ENCODE results near the gene TRMT2A. TPM values are rescaled to one million over a fixed set of nuclear protein-coding genes. Genes with fewer than 3 reads are reported as not detected.

Gene TRMT2A, protein sequence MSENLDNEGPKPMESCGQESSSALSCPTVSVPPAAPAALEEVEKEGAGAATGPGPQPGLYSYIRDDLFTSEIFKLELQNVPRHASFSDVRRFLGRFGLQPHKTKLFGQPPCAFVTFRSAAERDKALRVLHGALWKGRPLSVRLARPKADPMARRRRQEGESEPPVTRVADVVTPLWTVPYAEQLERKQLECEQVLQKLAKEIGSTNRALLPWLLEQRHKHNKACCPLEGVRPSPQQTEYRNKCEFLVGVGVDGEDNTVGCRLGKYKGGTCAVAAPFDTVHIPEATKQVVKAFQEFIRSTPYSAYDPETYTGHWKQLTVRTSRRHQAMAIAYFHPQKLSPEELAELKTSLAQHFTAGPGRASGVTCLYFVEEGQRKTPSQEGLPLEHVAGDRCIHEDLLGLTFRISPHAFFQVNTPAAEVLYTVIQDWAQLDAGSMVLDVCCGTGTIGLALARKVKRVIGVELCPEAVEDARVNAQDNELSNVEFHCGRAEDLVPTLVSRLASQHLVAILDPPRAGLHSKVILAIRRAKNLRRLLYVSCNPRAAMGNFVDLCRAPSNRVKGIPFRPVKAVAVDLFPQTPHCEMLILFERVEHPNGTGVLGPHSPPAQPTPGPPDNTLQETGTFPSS
- 66.7 TPM for total RNA-seq (2021; ENCODE audit: unreplicated experiment)
- polyA plus RNA-seq (2012; ENCODE audit: insufficient read length): 64.6 TPM
- Bru-seq, nascent RNA: percentile 61 among the genes with signal in this experiment
- percentile 77 among the genes with signal in this experiment for BruChase-seq, experiment 1, labeled RNA remaining after a 2-hour chase
- BruChase-seq, experiment 2, labeled RNA remaining after a 6-hour chase: percentile 76 among the genes with signal in this experiment
- long read RNA-seq, transcript TRMT2A-201 (12 exons, 2,964 nt): major isoform, 23 of 80 reads
- long read RNA-seq, partial matches to known transcripts: 15 of 80 reads
- long read RNA-seq, other reads (novel, unspliced or antisense): 36 of 80 reads

DNA sequence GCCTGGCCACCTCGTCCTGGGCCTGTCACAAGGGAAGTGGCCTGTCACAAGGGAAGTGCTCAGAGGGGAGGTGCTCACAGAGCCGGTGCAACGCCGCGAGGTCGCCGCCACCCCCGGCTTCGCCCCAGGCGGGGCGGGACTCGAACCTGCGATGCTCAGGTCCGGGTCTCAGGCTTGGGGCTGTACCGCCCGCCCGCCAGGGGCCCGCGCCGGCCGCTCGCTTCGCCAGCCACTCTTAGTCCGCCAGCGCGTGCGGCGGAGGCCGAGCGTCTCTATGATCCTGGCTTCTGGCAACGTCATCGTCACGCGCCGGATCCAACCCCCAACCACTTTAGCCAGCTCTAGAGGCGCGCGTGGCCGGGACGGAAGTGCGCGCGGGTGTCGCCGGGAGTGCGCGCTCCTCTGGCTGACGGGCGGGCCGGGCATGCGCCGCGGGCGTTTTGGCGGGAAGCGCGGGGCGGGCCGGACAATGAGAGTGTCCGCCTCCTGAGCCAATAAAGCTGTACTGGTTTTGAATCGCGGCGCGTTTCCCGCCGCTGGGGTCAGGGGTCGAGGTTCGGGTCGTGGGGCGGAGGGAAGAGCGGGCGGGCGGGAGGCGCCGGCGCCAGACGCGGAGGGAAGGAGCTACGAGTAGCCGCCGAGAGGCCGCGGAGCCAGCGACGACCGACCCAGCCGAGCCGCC lies at the start of gene TRMT2A:
TRMT2A (minus strand) TSS at position 276 of the 682 bp plus-strand sequence. CDS start 320 bp downstream, outside the sequence.
- intact Hi-C loops (cut with micrococcal nuclease; ENCODE audit: unreplicated experiment) (no loop called here), in situ Hi-C loops (cut with HindIII; ENCODE audit: low pct_unique_long_range_greater_than_20kb, low sequenced_read_pairs) (no loop called here)
- Histone ChIP-seq H3K36me3 (ENCODE audit: control insufficient read depth, insufficient read depth, low read length) (peaks cover 18% of the 10 kb centered on the region), H3K4me3 (ENCODE audit: low read depth in 2 of 2, low read length in 2 of 2) (peak within 1 kb of the TSS; percentile 82 to 86), H3K27me3 (ENCODE audit: control insufficient read depth, insufficient read depth, low read length) (no peaks in the 10 kb centered on the region), H3K9me3 (ENCODE audit: control insufficient read depth, insufficient read depth, low read depth, low read length) (no peaks in the 10 kb centered on the region), H3K27ac (ENCODE audit: low read length) (peak within 1 kb of the TSS; percentile 94), H3K4me1 (ENCODE audit: control insufficient read depth, insufficient read depth, low read length) (peaks cover 19% of the 10 kb centered on the region)
- DNase-seq (ENCODE audit: low read depth, low spot score): peak; percentile 77
- CTCF ChIA-PET: no interaction called here
- peak; percentile 85 for ATAC-seq
- TF ChIP-seq POLR2AphosphoS5 (IDR thresholded peaks at IDR 0.05; ENCODE audit: low read depth, low read length): peak; percentile 52; the same call in 1 of the 2 replicates
- TF ChIP-seq TCF7L2 (IDR thresholded peaks at IDR 0.05; ENCODE audit: low read depth, low read length): no peak
- TF ChIP-seq, protein P1, sequence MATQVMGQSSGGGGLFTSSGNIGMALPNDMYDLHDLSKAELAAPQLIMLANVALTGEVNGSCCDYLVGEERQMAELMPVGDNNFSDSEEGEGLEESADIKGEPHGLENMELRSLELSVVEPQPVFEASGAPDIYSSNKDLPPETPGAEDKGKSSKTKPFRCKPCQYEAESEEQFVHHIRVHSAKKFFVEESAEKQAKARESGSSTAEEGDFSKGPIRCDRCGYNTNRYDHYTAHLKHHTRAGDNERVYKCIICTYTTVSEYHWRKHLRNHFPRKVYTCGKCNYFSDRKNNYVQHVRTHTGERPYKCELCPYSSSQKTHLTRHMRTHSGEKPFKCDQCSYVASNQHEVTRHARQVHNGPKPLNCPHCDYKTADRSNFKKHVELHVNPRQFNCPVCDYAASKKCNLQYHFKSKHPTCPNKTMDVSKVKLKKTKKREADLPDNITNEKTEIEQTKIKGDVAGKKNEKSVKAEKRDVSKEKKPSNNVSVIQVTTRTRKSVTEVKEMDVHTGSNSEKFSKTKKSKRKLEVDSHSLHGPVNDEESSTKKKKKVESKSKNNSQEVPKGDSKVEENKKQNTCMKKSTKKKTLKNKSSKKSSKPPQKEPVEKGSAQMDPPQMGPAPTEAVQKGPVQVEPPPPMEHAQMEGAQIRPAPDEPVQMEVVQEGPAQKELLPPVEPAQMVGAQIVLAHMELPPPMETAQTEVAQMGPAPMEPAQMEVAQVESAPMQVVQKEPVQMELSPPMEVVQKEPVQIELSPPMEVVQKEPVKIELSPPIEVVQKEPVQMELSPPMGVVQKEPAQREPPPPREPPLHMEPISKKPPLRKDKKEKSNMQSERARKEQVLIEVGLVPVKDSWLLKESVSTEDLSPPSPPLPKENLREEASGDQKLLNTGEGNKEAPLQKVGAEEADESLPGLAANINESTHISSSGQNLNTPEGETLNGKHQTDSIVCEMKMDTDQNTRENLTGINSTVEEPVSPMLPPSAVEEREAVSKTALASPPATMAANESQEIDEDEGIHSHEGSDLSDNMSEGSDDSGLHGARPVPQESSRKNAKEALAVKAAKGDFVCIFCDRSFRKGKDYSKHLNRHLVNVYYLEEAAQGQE (IDR thresholded peaks at IDR 0.05; ENCODE audit: insufficient read depth in 1 of 2, low read depth in 2 of 2, low read length in 1 of 2): 0 out of 4 replicates have a peak, but pooled peaks of 1 of the 2 experiments have one; percentile 7
- peak; percentile 83; the same call in 1 of the 2 replicates for TF ChIP-seq SIN3A (IDR thresholded peaks at IDR 0.05; ENCODE audit: borderline replicate concordance, insufficient read depth, low read depth, low read length)
- TF ChIP-seq, protein P2, sequence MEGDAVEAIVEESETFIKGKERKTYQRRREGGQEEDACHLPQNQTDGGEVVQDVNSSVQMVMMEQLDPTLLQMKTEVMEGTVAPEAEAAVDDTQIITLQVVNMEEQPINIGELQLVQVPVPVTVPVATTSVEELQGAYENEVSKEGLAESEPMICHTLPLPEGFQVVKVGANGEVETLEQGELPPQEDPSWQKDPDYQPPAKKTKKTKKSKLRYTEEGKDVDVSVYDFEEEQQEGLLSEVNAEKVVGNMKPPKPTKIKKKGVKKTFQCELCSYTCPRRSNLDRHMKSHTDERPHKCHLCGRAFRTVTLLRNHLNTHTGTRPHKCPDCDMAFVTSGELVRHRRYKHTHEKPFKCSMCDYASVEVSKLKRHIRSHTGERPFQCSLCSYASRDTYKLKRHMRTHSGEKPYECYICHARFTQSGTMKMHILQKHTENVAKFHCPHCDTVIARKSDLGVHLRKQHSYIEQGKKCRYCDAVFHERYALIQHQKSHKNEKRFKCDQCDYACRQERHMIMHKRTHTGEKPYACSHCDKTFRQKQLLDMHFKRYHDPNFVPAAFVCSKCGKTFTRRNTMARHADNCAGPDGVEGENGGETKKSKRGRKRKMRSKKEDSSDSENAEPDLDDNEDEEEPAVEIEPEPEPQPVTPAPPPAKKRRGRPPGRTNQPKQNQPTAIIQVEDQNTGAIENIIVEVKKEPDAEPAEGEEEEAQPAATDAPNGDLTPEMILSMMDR (IDR thresholded peaks at IDR 0.05): no peak
- no TSS peak for BruUV-seq (replicated peaks)
- POLR2A ChIA-PET: interaction anchor here (0.7 kb wide), 1 partner anchor 103 kb away, joined by 6 read pairs; no protein-coding TSS in a partner anchor

DNA sequence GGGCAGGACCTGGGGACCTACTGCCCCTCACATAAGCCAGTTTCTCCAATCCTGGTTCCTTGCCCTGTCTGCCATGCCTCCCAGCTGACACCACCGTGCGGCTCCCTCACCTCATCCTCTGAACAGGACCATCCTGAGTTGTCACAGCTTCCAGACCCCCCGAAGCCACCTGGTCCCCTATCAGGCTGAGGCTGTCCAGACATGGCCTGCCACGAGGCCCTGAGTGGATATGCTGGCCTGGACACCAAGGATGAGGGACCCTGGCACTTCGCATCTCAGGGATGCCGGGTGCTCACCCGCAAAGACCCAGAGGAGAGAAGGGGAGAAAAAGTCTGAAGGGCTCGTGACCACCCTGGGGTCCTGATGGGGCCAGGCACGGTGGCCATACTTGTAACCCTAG lies 49.7 kb upstream of the TRMT2A start:
- TF ChIP-seq, protein P2 (IDR thresholded peaks at IDR 0.05): no peak
- no peak for TF ChIP-seq POLR2AphosphoS5 (IDR thresholded peaks at IDR 0.05; ENCODE audit: low read depth, low read length)
- no peak for TF ChIP-seq TCF7L2 (IDR thresholded peaks at IDR 0.05; ENCODE audit: low read depth, low read length)
- TF ChIP-seq, protein P1 (IDR thresholded peaks at IDR 0.05; ENCODE audit: insufficient read depth in 1 of 2, low read depth in 2 of 2, low read length in 1 of 2): no peak
- no peak for TF ChIP-seq SIN3A (IDR thresholded peaks at IDR 0.05; ENCODE audit: borderline replicate concordance, insufficient read depth, low read depth, low read length)
- H3K4me3 ChIP-seq (ENCODE audit: low read depth in 2 of 2, low read length in 2 of 2): no peak overlapping the region
- intact Hi-C loops (cut with micrococcal nuclease; ENCODE audit: unreplicated experiment) (no loop called here), in situ Hi-C loops (cut with HindIII; ENCODE audit: low pct_unique_long_range_greater_than_20kb, low sequenced_read_pairs) (no loop called here)
- POLR2A ChIA-PET: no interaction called here
- CTCF ChIA-PET: interaction anchor here (0.7 kb wide), 1 partner anchor 35 kb away, joined by 3 read pairs; no protein-coding TSS in a partner anchor
- no peaks in the 10 kb centered on the region for H3K36me3 ChIP-seq (ENCODE audit: control insufficient read depth, insufficient read depth, low read length)
- H3K9me3 ChIP-seq (ENCODE audit: control insufficient read depth, insufficient read depth, low read depth, low read length): no peaks in the 10 kb centered on the region
- no peak overlapping the region for H3K27ac ChIP-seq (ENCODE audit: low read length)
- H3K4me1 ChIP-seq (ENCODE audit: control insufficient read depth, insufficient read depth, low read length): no peaks in the 10 kb centered on the region
- BruUV-seq (replicated peaks): no TSS peak
- DNase-seq (ENCODE audit: low read depth, low spot score) (no peak), ATAC-seq (no peak)
- H3K27me3 ChIP-seq (ENCODE audit: control insufficient read depth, insufficient read depth, low read length): no peaks in the 10 kb centered on the region

Data from Panc1 (cell line).